PFSK-1 (cell line): ENCODE results near the gene SORBS2.

ENCODE experiments used
- FOXP2 ChIP-seq: optimal IDR thresholded peaks from 2 replicates; pipeline ENCODE3; 2011; ENCODE audit warnings: borderline replicate concordance, control low read depth, inconsistent platforms; ENCODE audit not compliant: insufficient read depth; ENCODE audit errors: extremely low read length, extremely low read depth
- POLR2AphosphoS5 ChIP-seq: IDR thresholded peaks from 2 replicates; pipeline ENCODE4 v1.6.1; 2012; ENCODE audit warnings: low read depth, mild to moderate bottlenecking, control low read depth, low read length, moderate library complexity
- REST ChIP-seq, 2 experiments: IDR thresholded peaks; 2 replicates each; pipeline versions ENCODE4 v1.6.1 to v1.8.0; 2011 to 2012; ENCODE audit warnings: low read depth in 2 of 2, low read length in 2 of 2, control low read depth in 1 of 2, inconsistent platforms in 1 of 2, mild to moderate bottlenecking in 1 of 2, moderate library complexity in 1 of 2; ENCODE audit not compliant: insufficient read depth in 1 of 2
- SIN3A ChIP-seq: IDR thresholded peaks from 2 replicates; pipeline ENCODE4 v1.6.1; 2012; ENCODE audit warnings: mild to moderate bottlenecking, low read length, moderate library complexity, borderline replicate concordance; ENCODE audit not compliant: insufficient read depth
- TAF1 ChIP-seq: IDR thresholded peaks from 2 replicates; pipeline ENCODE4 v1.6.1; 2012; ENCODE audit warnings: low read length, control low read depth, borderline replicate concordance; ENCODE audit not compliant: insufficient read depth

GRCh38 chr4:185651137-185651677, 160.8 kb downstream of the SORBS2 start:
- TF ChIP-seq POLR2AphosphoS5 (no peak), REST (IDR thresholded peaks at IDR 0.05; ENCODE audit: insufficient read depth in 1 of 2, low read depth in 2 of 2, low read length in 2 of 2) (no peak), TAF1 (no peak), SIN3A (no peak), FOXP2 (no peak)
